WTC11 (cell line): ENCODE data around the gene ABHD3. TPM values are rescaled to one million over a fixed set of nuclear protein-coding genes. Genes with fewer than 3 reads are reported as not detected.

Experiments
- ATAC-seq: fragments of 200-7000 bp; cut with Tn5 transposase; 2 replicates; pipeline ENCODE4 v1.10.0; 2021; ENCODE audit warnings: mild to moderate bottlenecking, moderate library complexity
- CTCF ChIA-PET: fragments of 300-600 bp; sonication (Branson Sonifier 250); formaldehyde crosslinking; loops from one replicate; lab custom pipeline; 2021; ENCODE audit warnings: antibody characterized with exemption; lab: Charles Lee
- POLR2A ChIA-PET: fragments of 350-600 bp; sonication (Branson Sonifier 250); formaldehyde crosslinking; loops from one replicate; lab custom pipeline; 2021; ENCODE audit warnings: antibody characterized with exemption; lab: Charles Lee
- DNase-seq: peaks from one replicate; pipeline ENCODE4 v3.0.0; 2021; ENCODE audit warnings: low spot score
- H3K27ac Mint-ChIP-seq: 2 replicates; pipeline ENCODE4 v1.8.0; 2021; ENCODE audit warnings: mixed read lengths
- H3K27me3 Mint-ChIP-seq: 2 replicates; pipeline ENCODE4 v1.8.0; 2021; ENCODE audit warnings: low read depth, mild to moderate bottlenecking, moderate library complexity, mixed read lengths
- H3K36me3 Mint-ChIP-seq: 2 replicates; pipeline ENCODE4 v1.8.0; 2021; ENCODE audit warnings: mixed read lengths
- H3K4me1 Mint-ChIP-seq: 2 replicates; pipeline ENCODE4 v1.8.0; 2022; ENCODE audit warnings: mixed read lengths
- H3K4me3 Mint-ChIP-seq: 2 replicates; pipeline ENCODE4 v1.8.0; 2021; ENCODE audit warnings: mild to moderate bottlenecking, moderate library complexity, mixed read lengths
- H3K9me3 Mint-ChIP-seq: 2 replicates; pipeline ENCODE4 v1.8.0; 2021; ENCODE audit warnings: mixed read lengths
- CREB1 ChIP-seq: sonication (generic); formaldehyde crosslinking; IDR thresholded peaks from 2 replicates; pipeline ENCODE4 v1.8.0; 2023; ENCODE audit warnings: mild to moderate bottlenecking, missing genetic modification reagents
- CREM ChIP-seq: sonication (generic); formaldehyde crosslinking; IDR thresholded peaks from 2 replicates; pipeline ENCODE4 v1.8.1; 2022; ENCODE audit warnings: mild to moderate bottlenecking, missing genetic modification reagents, moderate library complexity
- ETV6 ChIP-seq: sonication (generic); formaldehyde crosslinking; IDR thresholded peaks from 2 replicates; pipeline ENCODE4 v1.8.1; 2022; ENCODE audit warnings: mild to moderate bottlenecking, missing genetic modification reagents
- FOXJ3 ChIP-seq: sonication (generic); formaldehyde crosslinking; IDR thresholded peaks from 2 replicates; pipeline ENCODE4 v1.9.0; 2021; ENCODE audit warnings: missing genetic modification reagents, mild to moderate bottlenecking, borderline replicate concordance
- GABPB1 ChIP-seq: sonication (generic); formaldehyde crosslinking; IDR thresholded peaks from 2 replicates; pipeline ENCODE4 v1.8.1; 2023; ENCODE audit warnings: mild to moderate bottlenecking, missing genetic modification reagents
- KAT7 ChIP-seq: sonication (generic); formaldehyde crosslinking; IDR thresholded peaks from 2 replicates; pipeline ENCODE4 v1.8.1; 2023; ENCODE audit warnings: missing genetic modification reagents, mild to moderate bottlenecking, borderline replicate concordance
- SOX15 ChIP-seq: fragments of 250-450 bp; sonication (Bioruptor Pico); IDR thresholded peaks from 2 replicates; pipeline ENCODE4 v1.9.0; 2021; ENCODE audit warnings: mild to moderate bottlenecking
- ZNF416 ChIP-seq: fragments of 250-450 bp; sonication (Bioruptor Pico); IDR thresholded peaks from 2 replicates; pipeline ENCODE4 v1.9.0; 2021; ENCODE audit warnings: mild to moderate bottlenecking, inconsistent platforms
- total RNA-seq: library from RNA; stranded (reverse); gene quantifications from 3 replicates; pipeline ENCODE4 v1.2.3, GENCODE V29; 2021
- TF ChIP-seq, protein P1 (sequence below): sonication (generic); formaldehyde crosslinking; IDR thresholded peaks from 2 replicates; pipeline ENCODE4 v1.8.0; 2023; ENCODE audit warnings: missing genetic modification reagents, mild to moderate bottlenecking, borderline replicate concordance
- TF ChIP-seq, protein P2 (sequence below): sonication (generic); formaldehyde crosslinking; IDR thresholded peaks from 2 replicates; pipeline ENCODE4 v1.8.0; 2022; ENCODE audit warnings: mild to moderate bottlenecking, missing genetic modification reagents
- TF ChIP-seq, protein P3 (sequence below): fragments of 250-450 bp; sonication (Bioruptor Pico); IDR thresholded peaks from 2 replicates; pipeline ENCODE4 v1.9.0; 2021; ENCODE audit warnings: mild to moderate bottlenecking, borderline replicate concordance
- TF ChIP-seq, protein P4 (sequence below): sonication (generic); formaldehyde crosslinking; conservative IDR thresholded peaks from 2 replicates; pipeline ENCODE4 v1.8.1; 2023; ENCODE audit warnings: mild to moderate bottlenecking, low read depth, missing genetic modification reagents, moderate library complexity
- TF ChIP-seq, protein P5 (sequence below): sonication (generic); formaldehyde crosslinking; IDR thresholded peaks from 2 replicates; pipeline ENCODE4 v1.8.0; 2022; ENCODE audit warnings: mild to moderate bottlenecking, missing genetic modification reagents
- TF ChIP-seq, protein P6 (sequence below): fragments of 250-450 bp; sonication (Bioruptor Pico); IDR thresholded peaks from 2 replicates; pipeline ENCODE4 v1.9.0; 2021; ENCODE audit warnings: mild to moderate bottlenecking
- TF ChIP-seq, protein P7 (sequence below): sonication (generic); formaldehyde crosslinking; IDR thresholded peaks from 2 replicates; pipeline ENCODE4 v1.8.1; 2023; ENCODE audit warnings: mild to moderate bottlenecking, missing genetic modification reagents

Gene ABHD3
- total RNA-seq, 1 experiment from 2014 or later = 11.1 TPM

DNA sequence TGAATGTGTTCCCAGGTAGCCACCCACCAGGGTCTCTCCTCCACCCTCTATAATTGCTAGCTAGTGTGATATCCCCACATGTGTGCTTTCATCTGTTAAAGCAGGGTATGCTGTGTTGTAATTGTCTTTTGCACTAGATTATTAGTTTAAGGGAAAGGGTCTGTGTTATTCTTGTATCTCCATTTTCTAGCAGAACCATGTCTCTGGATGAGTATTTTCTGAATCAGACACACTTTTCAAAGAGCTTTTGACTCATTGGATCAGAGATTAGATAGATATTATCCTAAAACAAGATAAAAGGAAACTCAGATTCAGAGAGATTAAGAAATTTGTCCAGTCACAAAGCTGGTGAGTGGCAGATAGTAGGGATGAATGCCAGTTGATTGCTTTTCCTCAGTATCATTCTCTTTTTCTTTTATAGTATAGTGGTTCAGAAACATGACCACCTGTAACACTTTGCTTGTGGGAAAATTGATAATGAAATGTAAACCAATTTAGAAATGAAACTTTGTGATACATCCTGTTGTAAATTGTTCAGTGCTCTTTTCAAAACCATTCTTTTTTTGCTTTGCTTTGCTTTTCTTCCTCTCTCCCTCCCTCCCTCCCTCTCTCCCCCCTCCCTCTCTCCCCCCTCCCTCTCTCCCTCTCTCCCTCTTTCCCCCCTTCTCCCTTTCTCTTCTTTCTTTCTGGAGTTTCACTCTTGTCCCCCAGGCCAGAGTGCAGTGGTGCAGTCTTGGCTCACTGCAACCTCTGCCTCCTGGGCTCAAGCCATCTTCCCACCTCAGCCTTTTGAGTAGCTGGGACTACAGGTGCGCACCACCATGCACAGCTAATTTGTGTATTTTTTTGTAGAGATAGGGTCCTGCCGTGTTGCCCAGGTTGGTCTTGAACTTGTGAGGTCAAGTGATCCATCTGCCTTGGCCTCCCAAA is 43.5 kb upstream of the ABHD3 start (continued):
- TF ChIP-seq, protein P1, sequence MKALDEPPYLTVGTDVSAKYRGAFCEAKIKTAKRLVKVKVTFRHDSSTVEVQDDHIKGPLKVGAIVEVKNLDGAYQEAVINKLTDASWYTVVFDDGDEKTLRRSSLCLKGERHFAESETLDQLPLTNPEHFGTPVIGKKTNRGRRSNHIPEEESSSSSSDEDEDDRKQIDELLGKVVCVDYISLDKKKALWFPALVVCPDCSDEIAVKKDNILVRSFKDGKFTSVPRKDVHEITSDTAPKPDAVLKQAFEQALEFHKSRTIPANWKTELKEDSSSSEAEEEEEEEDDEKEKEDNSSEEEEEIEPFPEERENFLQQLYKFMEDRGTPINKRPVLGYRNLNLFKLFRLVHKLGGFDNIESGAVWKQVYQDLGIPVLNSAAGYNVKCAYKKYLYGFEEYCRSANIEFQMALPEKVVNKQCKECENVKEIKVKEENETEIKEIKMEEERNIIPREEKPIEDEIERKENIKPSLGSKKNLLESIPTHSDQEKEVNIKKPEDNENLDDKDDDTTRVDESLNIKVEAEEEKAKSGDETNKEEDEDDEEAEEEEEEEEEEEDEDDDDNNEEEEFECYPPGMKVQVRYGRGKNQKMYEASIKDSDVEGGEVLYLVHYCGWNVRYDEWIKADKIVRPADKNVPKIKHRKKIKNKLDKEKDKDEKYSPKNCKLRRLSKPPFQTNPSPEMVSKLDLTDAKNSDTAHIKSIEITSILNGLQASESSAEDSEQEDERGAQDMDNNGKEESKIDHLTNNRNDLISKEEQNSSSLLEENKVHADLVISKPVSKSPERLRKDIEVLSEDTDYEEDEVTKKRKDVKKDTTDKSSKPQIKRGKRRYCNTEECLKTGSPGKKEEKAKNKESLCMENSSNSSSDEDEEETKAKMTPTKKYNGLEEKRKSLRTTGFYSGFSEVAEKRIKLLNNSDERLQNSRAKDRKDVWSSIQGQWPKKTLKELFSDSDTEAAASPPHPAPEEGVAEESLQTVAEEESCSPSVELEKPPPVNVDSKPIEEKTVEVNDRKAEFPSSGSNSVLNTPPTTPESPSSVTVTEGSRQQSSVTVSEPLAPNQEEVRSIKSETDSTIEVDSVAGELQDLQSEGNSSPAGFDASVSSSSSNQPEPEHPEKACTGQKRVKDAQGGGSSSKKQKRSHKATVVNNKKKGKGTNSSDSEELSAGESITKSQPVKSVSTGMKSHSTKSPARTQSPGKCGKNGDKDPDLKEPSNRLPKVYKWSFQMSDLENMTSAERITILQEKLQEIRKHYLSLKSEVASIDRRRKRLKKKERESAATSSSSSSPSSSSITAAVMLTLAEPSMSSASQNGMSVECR (CRISPR knock-in tag) = no peak

DNA sequence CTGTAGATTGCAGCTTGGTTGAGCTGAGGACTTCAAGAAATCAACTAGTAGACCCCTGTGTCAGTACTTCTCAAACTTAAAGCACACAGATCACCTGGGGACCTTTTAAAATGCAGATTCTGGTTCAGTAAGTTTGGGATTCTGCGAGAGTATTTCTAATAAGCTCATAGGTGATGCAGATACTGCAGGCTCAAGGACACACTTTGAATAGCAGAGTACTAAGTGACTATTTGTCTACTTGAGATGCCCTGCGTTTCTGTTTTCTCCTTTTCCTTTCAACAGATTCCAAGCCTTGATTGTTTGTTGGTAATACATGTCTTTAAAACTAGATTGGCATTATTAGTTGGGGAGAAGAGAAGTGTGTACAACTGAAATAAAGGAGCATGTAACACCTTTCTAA is 42.7 kb upstream of the ABHD3 start:
- Mint-ChIP-seq H3K4me3 (no peak overlapping the region), H3K9me3 (no peaks in the 10 kb centered on the region), H3K4me1 (peaks cover 51% of the 10 kb centered on the region), H3K36me3 (no peaks in the 10 kb centered on the region), H3K27ac (no peak overlapping the region; the same call in 1 of the 2 replicates), H3K27me3 (no peaks in the 10 kb centered on the region)
- ATAC-seq = no peak
- ChIA-PET CTCF (interaction anchor here (2.6 kb wide), 1 partner anchor 147 kb away, joined by 14 read pairs; the partner anchor contains the start of gene ESCO1), POLR2A (interaction anchor here (1.0 kb wide), 1 partner anchor 43 kb away, joined by 3 read pairs; no protein-coding TSS in a partner anchor)
- no peak for DNase-seq
- TF ChIP-seq ZNF416 = no peak
- TF ChIP-seq KAT7 (CRISPR knock-in tag) = no peak
- TF ChIP-seq, protein P2, sequence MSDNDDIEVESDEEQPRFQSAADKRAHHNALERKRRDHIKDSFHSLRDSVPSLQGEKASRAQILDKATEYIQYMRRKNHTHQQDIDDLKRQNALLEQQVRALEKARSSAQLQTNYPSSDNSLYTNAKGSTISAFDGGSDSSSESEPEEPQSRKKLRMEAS (CRISPR knock-in tag) = no peak
- no peak for TF ChIP-seq SOX15
- TF ChIP-seq, protein P3, sequence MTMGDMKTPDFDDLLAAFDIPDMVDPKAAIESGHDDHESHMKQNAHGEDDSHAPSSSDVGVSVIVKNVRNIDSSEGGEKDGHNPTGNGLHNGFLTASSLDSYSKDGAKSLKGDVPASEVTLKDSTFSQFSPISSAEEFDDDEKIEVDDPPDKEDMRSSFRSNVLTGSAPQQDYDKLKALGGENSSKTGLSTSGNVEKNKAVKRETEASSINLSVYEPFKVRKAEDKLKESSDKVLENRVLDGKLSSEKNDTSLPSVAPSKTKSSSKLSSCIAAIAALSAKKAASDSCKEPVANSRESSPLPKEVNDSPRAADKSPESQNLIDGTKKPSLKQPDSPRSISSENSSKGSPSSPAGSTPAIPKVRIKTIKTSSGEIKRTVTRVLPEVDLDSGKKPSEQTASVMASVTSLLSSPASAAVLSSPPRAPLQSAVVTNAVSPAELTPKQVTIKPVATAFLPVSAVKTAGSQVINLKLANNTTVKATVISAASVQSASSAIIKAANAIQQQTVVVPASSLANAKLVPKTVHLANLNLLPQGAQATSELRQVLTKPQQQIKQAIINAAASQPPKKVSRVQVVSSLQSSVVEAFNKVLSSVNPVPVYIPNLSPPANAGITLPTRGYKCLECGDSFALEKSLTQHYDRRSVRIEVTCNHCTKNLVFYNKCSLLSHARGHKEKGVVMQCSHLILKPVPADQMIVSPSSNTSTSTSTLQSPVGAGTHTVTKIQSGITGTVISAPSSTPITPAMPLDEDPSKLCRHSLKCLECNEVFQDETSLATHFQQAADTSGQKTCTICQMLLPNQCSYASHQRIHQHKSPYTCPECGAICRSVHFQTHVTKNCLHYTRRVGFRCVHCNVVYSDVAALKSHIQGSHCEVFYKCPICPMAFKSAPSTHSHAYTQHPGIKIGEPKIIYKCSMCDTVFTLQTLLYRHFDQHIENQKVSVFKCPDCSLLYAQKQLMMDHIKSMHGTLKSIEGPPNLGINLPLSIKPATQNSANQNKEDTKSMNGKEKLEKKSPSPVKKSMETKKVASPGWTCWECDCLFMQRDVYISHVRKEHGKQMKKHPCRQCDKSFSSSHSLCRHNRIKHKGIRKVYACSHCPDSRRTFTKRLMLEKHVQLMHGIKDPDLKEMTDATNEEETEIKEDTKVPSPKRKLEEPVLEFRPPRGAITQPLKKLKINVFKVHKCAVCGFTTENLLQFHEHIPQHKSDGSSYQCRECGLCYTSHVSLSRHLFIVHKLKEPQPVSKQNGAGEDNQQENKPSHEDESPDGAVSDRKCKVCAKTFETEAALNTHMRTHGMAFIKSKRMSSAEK (CRISPR knock-in tag) = no peak
- no peak for TF ChIP-seq CREM (CRISPR knock-in tag)
- TF ChIP-seq CREB1 = no peak
- TF ChIP-seq, protein P4, sequence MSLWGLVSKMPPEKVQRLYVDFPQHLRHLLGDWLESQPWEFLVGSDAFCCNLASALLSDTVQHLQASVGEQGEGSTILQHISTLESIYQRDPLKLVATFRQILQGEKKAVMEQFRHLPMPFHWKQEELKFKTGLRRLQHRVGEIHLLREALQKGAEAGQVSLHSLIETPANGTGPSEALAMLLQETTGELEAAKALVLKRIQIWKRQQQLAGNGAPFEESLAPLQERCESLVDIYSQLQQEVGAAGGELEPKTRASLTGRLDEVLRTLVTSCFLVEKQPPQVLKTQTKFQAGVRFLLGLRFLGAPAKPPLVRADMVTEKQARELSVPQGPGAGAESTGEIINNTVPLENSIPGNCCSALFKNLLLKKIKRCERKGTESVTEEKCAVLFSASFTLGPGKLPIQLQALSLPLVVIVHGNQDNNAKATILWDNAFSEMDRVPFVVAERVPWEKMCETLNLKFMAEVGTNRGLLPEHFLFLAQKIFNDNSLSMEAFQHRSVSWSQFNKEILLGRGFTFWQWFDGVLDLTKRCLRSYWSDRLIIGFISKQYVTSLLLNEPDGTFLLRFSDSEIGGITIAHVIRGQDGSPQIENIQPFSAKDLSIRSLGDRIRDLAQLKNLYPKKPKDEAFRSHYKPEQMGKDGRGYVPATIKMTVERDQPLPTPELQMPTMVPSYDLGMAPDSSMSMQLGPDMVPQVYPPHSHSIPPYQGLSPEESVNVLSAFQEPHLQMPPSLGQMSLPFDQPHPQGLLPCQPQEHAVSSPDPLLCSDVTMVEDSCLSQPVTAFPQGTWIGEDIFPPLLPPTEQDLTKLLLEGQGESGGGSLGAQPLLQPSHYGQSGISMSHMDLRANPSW (CRISPR knock-in tag) = no peak
- no peak for TF ChIP-seq GABPB1 (CRISPR knock-in tag)
- no peak for TF ChIP-seq ETV6 (CRISPR knock-in tag)
- TF ChIP-seq FOXJ3 (CRISPR knock-in tag) = no peak
- TF ChIP-seq, protein P5, sequence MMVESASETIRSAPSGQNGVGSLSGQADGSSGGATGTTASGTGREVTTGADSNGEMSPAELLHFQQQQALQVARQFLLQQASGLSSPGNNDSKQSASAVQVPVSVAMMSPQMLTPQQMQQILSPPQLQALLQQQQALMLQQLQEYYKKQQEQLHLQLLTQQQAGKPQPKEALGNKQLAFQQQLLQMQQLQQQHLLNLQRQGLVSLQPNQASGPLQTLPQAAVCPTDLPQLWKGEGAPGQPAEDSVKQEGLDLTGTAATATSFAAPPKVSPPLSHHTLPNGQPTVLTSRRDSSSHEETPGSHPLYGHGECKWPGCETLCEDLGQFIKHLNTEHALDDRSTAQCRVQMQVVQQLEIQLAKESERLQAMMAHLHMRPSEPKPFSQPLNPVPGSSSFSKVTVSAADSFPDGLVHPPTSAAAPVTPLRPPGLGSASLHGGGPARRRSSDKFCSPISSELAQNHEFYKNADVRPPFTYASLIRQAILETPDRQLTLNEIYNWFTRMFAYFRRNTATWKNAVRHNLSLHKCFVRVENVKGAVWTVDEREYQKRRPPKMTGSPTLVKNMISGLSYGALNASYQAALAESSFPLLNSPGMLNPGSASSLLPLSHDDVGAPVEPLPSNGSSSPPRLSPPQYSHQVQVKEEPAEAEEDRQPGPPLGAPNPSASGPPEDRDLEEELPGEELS (CRISPR knock-in tag) = no peak
- TF ChIP-seq, protein P6, sequence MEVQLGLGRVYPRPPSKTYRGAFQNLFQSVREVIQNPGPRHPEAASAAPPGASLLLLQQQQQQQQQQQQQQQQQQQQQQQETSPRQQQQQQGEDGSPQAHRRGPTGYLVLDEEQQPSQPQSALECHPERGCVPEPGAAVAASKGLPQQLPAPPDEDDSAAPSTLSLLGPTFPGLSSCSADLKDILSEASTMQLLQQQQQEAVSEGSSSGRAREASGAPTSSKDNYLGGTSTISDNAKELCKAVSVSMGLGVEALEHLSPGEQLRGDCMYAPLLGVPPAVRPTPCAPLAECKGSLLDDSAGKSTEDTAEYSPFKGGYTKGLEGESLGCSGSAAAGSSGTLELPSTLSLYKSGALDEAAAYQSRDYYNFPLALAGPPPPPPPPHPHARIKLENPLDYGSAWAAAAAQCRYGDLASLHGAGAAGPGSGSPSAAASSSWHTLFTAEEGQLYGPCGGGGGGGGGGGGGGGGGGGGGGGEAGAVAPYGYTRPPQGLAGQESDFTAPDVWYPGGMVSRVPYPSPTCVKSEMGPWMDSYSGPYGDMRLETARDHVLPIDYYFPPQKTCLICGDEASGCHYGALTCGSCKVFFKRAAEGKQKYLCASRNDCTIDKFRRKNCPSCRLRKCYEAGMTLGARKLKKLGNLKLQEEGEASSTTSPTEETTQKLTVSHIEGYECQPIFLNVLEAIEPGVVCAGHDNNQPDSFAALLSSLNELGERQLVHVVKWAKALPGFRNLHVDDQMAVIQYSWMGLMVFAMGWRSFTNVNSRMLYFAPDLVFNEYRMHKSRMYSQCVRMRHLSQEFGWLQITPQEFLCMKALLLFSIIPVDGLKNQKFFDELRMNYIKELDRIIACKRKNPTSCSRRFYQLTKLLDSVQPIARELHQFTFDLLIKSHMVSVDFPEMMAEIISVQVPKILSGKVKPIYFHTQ = no peak
- TF ChIP-seq, protein P7, sequence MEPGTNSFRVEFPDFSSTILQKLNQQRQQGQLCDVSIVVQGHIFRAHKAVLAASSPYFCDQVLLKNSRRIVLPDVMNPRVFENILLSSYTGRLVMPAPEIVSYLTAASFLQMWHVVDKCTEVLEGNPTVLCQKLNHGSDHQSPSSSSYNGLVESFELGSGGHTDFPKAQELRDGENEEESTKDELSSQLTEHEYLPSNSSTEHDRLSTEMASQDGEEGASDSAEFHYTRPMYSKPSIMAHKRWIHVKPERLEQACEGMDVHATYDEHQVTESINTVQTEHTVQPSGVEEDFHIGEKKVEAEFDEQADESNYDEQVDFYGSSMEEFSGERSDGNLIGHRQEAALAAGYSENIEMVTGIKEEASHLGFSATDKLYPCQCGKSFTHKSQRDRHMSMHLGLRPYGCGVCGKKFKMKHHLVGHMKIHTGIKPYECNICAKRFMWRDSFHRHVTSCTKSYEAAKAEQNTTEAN (CRISPR knock-in tag) = no peak
